Loucy (cell line): ENCODE results near the gene SYNDIG1.

ENCODE experiments used
- H2AFZ ChIP-seq: fragments of 200-600 bp; sonication (generic); 2 replicates; pipeline ENCODE4 v1.6.0; 2016; ENCODE audit warnings: antibody characterized with exemption, mild to moderate bottlenecking, low read length, moderate library complexity
- H3F3A ChIP-seq: fragments of 200-600 bp; 2 replicates; pipeline ENCODE4 v1.6.0; 2016; ENCODE audit warnings: antibody characterized with exemption, low read depth, mild to moderate bottlenecking
- H3K27me3 ChIP-seq: fragments of 200-600 bp; sonication (generic); 2 replicates; pipeline ENCODE4 v1.6.1; 2014; ENCODE audit warnings: low read length, mild to moderate bottlenecking; ENCODE audit not compliant: insufficient read depth, poor library complexity, severe bottlenecking
- H3K36me3 ChIP-seq: fragments of 200-600 bp; sonication (generic); 2 replicates; pipeline ENCODE4 v1.6.1; 2016; ENCODE audit warnings: low read length; ENCODE audit not compliant: insufficient read depth
- H3K4me1 ChIP-seq: fragments of 200-600 bp; sonication (generic); 2 replicates; pipeline ENCODE4 v1.5.1; 2014; ENCODE audit warnings: low read length, mild to moderate bottlenecking; ENCODE audit not compliant: insufficient read depth, poor library complexity, severe bottlenecking
- H3K4me2 ChIP-seq: fragments of 200-600 bp; sonication (generic); 2 replicates; pipeline ENCODE4 v1.6.0; 2014; ENCODE audit warnings: antibody characterized with exemption, low read length, low read depth, mild to moderate bottlenecking; ENCODE audit not compliant: poor library complexity, severe bottlenecking
- H3K4me3 ChIP-seq: fragments of 200-600 bp; sonication (generic); 2 replicates; pipeline ENCODE4 v1.5.1; 2014; ENCODE audit warnings: low read length, mild to moderate bottlenecking, mixed read lengths; ENCODE audit not compliant: poor library complexity, severe bottlenecking
- H3K79me2 ChIP-seq: fragments of 200-600 bp; sonication (generic); 2 replicates; pipeline ENCODE4 v1.6.1; 2014; ENCODE audit warnings: low read length; ENCODE audit not compliant: insufficient read depth
- H3K9ac ChIP-seq: fragments of 200-600 bp; sonication (generic); 2 replicates; pipeline ENCODE4 v1.6.0; 2014; ENCODE audit warnings: mild to moderate bottlenecking, low read depth, low read length, moderate library complexity; ENCODE audit not compliant: poor library complexity, severe bottlenecking
- H3K9me2 ChIP-seq: fragments of 200-600 bp; sonication (generic); replicated peaks from 2 replicates; pipeline ENCODE4 v1.6.1; 2016; ENCODE audit warnings: low read depth, low read length, mixed read lengths
- H3K9me3 ChIP-seq: fragments of 200-600 bp; sonication (generic); 2 replicates; pipeline ENCODE4 v1.6.1; 2014; ENCODE audit warnings: mild to moderate bottlenecking, antibody characterized with exemption, low read length, low read depth; ENCODE audit not compliant: insufficient read depth
- H4K20me1 ChIP-seq: fragments of 200-600 bp; sonication (generic); 2 replicates; pipeline ENCODE4 v1.6.0; 2014; ENCODE audit warnings: antibody characterized with exemption, low read length, mild to moderate bottlenecking; ENCODE audit not compliant: insufficient read depth, poor library complexity, severe bottlenecking
- EZH2phosphoT487 ChIP-seq: fragments of 200-600 bp; IDR thresholded peaks from 2 replicates; pipeline ENCODE4 v1.6.1; 2018; ENCODE audit warnings: antibody characterized with exemption, mild to moderate bottlenecking, moderate library complexity, borderline replicate concordance
- TF ChIP-seq, protein P1 (sequence below): fragments of 200-600 bp; sonication (generic); conservative IDR thresholded peaks from 2 replicates; pipeline ENCODE4 v1.5.1; 2014; ENCODE audit warnings: mild to moderate bottlenecking, antibody characterized with exemption, low read length

Gene SYNDIG1

DNA sequence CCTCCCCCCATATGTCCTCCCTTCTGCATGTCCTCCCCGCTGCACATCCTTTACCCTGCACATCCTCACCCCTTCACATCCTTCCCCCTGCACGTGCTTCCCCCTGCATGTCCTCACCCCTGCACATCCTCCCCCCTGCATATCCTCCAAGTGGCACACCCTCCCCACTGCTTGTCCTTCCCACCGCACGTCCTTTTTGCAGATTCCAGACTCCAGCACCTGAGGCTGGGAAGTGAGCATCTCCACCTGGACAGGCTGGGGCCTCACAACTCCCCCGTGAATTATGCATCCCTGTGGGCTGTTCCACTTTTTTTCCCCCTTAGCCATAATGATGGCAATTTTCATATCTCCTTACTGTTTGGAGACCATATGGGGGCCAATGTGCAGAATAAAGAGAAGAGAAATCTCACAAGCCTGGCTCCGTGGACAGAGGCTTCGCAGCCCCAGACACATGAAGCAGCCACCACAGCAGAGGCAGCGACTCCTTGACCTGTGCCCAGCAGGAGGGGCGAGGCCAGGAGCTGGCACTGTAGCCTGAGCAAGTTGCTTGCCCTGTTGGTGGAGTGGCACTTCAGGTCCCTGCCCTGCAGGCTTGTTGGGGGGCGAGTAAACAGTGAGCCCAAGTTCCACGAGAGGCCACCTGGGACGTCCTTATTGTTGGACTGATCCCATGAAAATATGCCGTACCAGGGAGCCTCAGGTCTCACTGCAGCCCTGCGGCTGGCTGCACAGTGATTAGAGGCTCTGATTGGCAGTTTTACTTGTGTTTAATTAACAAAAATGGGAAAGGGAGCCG is 113.1 kb downstream of the SYNDIG1 start:
- H3K9ac ChIP-seq, result no peak overlapping the region

DNA sequence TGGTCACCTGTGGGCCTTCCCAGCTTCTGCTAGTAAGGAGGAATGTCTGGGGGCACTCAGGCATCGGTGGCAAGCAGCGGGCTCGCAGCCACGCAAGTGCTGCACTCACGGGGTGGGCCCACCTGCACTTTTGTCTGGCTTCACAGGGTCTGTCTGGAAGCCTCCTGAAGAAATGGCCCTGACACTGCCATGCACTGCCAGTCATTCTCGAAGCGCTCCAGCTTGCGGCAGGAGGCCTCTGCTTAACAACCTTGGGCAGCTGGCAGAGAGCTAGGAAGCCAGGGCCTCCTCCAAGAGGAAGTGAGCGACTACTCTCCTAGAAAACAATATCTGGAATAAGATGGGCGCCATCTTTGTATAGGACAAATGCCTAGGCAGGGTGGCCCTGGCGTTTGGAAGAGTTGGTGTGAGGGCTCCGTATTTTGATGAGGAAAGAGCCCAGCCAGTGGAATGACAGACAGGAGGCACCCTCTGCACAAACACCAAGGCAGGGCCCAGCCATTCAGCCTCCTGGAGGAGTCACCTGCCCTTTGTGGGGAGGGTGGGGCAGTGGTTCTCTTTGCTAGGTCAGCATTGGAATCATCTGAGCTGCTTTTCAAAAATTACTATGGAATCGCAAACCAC is 113.9 kb downstream of the SYNDIG1 start:
- no peak overlapping the region for H3K9ac ChIP-seq
- TF ChIP-seq EZH2phosphoT487, result no peak
- TF ChIP-seq, protein P1, sequence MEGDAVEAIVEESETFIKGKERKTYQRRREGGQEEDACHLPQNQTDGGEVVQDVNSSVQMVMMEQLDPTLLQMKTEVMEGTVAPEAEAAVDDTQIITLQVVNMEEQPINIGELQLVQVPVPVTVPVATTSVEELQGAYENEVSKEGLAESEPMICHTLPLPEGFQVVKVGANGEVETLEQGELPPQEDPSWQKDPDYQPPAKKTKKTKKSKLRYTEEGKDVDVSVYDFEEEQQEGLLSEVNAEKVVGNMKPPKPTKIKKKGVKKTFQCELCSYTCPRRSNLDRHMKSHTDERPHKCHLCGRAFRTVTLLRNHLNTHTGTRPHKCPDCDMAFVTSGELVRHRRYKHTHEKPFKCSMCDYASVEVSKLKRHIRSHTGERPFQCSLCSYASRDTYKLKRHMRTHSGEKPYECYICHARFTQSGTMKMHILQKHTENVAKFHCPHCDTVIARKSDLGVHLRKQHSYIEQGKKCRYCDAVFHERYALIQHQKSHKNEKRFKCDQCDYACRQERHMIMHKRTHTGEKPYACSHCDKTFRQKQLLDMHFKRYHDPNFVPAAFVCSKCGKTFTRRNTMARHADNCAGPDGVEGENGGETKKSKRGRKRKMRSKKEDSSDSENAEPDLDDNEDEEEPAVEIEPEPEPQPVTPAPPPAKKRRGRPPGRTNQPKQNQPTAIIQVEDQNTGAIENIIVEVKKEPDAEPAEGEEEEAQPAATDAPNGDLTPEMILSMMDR, result no peak
- no peak overlapping the region for H3K4me2 ChIP-seq

More for the DNA sequence above, 113.1 kb downstream of the SYNDIG1 start:
- Histone ChIP-seq H3K4me2 (no peak overlapping the region), H3F3A (no peaks in the 10 kb centered on the region), H4K20me1 (no peaks in the 10 kb centered on the region), H3K9me3 (no peaks in the 10 kb centered on the region; the same call in 1 of the 2 replicates), H3K9me2 (no peaks in the 10 kb centered on the region), H3K36me3 (no peaks in the 10 kb centered on the region), H3K4me1 (no peaks in the 10 kb centered on the region), H3K27me3 (no peaks in the 10 kb centered on the region), H2AFZ (no peak overlapping the region), H3K79me2 (no peaks in the 10 kb centered on the region), H3K4me3 (no peak overlapping the region)
- no peak for TF ChIP-seq EZH2phosphoT487
- TF ChIP-seq, protein P1, result no peak

DNA sequence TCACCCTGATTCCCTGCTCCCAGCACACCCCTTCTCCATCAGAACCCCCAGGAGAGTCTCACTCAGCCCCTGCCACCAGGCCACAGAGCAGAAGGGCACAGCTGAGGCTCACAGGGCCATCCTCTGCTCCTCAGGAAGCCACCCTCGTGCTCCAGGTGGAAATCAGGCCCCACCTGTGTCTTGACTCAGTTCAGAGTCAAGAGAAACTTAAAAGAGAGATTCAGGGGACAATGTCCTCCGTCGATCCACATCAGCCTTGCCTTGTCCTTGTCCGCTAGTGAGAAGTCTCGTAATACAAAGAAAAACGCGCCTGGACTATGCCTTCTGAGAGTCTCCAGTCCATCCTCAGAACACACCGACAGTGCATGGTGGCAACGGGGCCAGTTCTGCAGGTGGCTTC is 114.6 kb downstream of the SYNDIG1 start:
- Histone ChIP-seq H4K20me1 (no peaks in the 10 kb centered on the region), H3K4me2 (no peak overlapping the region), H3K36me3 (no peaks in the 10 kb centered on the region), H3K79me2 (no peaks in the 10 kb centered on the region), H3K4me3 (no peak overlapping the region), H3F3A (no peaks in the 10 kb centered on the region), H3K4me1 (no peaks in the 10 kb centered on the region), H3K9me2 (no peaks in the 10 kb centered on the region), H3K9ac (no peak overlapping the region), H3K27me3 (no peaks in the 10 kb centered on the region), H2AFZ (no peak overlapping the region), H3K9me3 (no peaks in the 10 kb centered on the region; the same call in 1 of the 2 replicates)
- no peak for TF ChIP-seq EZH2phosphoT487
- TF ChIP-seq, protein P1, result no peak

More for the DNA sequence above, 113.9 kb downstream of the SYNDIG1 start:
- H4K20me1 ChIP-seq, result no peaks in the 10 kb centered on the region
- no peak overlapping the region for H2AFZ ChIP-seq
- no peaks in the 10 kb centered on the region for H3K79me2 ChIP-seq
- no peak overlapping the region for H3K4me3 ChIP-seq
- no peaks in the 10 kb centered on the region; the same call in 1 of the 2 replicates for H3K9me3 ChIP-seq
- no peaks in the 10 kb centered on the region for H3K36me3 ChIP-seq
- no peaks in the 10 kb centered on the region for H3F3A ChIP-seq
- no peaks in the 10 kb centered on the region for H3K9me2 ChIP-seq
- H3K4me1 ChIP-seq, result no peaks in the 10 kb centered on the region
- no peaks in the 10 kb centered on the region for H3K27me3 ChIP-seq
